GM20000 (cell line): ENCODE measurements around the gene ARHGAP45.

Experiments used
- DNase-seq: peaks from one replicate; pipeline ENCODE4 v3.0.0; 2012; ENCODE audit warnings: low spot score
- TF ChIP-seq, protein P1 (sequence below): IDR thresholded peaks from 2 replicates; pipeline ENCODE4 v1.5.1; 2012; ENCODE audit warnings: mild to moderate bottlenecking, control low read depth; ENCODE audit errors: extremely low read depth, missing control alignments

The ARHGAP45 gene

DNA sequence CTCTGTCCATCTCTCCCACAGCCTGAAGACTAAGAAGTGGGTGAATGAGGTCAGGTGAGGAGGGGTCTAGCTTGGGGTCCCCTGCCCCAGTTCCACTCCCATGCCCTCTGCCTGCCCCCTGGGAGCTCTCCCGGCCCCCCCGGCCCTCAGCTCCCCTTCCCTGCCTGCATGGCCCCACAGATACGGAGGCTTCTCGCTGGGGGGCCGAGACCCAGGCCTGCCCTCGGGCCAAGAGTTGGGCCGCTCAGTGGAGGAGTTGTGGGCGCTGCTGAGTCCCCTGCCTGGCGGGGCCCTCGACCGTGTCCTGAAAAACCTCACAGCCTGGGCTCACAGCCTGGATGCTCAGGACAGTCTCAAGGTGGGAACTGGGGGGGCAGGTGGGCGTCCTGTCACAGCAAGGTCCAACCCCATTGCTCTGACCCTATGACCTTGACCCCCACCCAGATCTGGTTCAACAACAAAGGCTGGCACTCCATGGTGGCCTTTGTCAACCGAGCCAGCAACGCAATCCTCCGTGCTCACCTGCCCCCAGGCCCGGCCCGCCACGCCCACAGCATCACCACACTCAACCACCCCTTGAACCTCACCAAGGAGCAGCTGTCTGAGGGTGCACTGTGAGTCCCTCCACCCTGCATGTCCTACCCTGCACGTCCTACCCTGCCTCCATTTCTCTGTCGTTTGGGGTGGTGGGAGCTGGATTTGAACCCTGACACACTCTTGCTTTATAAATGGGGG, 10.9 kb upstream of the ARHGAP45 start:
- TF ChIP-seq, protein P1, sequence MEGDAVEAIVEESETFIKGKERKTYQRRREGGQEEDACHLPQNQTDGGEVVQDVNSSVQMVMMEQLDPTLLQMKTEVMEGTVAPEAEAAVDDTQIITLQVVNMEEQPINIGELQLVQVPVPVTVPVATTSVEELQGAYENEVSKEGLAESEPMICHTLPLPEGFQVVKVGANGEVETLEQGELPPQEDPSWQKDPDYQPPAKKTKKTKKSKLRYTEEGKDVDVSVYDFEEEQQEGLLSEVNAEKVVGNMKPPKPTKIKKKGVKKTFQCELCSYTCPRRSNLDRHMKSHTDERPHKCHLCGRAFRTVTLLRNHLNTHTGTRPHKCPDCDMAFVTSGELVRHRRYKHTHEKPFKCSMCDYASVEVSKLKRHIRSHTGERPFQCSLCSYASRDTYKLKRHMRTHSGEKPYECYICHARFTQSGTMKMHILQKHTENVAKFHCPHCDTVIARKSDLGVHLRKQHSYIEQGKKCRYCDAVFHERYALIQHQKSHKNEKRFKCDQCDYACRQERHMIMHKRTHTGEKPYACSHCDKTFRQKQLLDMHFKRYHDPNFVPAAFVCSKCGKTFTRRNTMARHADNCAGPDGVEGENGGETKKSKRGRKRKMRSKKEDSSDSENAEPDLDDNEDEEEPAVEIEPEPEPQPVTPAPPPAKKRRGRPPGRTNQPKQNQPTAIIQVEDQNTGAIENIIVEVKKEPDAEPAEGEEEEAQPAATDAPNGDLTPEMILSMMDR = no peak
- DNase-seq = no peak

DNA sequence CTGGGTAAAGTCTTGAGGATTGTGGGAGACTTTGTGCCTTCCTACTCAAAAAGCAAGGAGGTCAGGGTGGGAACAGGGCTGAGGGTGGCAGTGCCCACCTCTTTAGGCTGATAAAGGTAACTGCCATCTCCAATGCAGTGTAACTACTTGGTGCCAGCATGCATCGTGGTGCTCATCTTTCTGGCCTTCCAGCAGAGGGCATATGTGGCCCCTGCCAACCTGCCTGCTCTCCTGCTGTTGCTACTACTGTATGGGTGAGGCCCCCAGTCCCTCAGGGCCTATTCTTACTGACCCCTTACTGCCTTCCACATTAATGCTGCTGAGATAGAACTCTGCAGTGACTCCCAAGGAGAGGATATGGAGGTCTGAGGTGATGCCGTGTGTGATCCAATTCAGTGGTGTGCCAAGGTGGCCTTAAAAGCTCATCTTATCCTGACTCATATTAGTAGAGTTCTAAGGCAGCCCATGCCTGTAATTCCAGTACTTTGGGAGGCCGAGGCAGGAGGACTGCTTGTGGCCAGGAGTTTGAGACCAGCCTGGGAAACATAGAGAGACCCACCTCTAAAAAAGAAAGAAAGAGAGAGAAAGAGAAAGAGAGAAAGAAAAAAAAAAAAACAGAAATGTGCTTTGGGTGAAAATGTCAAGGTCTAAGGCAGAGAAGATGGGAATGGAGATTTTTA, 9.7 kb upstream of the ARHGAP45 start:
- peak; percentile 63 for DNase-seq
- TF ChIP-seq, protein P1 = peak; percentile 40

DNA sequence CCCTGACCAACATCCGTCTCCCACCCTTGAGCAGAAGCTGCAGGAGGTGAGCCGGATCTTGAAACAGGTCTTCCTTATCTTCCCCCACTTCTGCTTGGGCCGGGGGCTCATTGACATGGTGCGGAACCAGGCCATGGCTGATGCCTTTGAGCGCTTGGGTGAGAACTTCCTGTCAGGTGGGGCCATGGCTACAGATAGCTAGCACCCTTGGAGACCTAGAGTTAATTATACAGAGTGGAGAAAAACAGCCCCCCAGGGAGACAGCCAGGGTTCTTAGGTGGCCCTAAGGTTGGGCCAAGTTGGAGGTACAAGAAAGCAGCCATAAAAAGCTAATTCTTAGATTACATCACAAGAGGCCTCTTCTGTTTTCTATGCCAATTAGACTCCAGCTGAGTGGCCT, 8.9 kb upstream of the ARHGAP45 start:
- TF ChIP-seq, protein P1 = no peak
- no peak for DNase-seq

DNA sequence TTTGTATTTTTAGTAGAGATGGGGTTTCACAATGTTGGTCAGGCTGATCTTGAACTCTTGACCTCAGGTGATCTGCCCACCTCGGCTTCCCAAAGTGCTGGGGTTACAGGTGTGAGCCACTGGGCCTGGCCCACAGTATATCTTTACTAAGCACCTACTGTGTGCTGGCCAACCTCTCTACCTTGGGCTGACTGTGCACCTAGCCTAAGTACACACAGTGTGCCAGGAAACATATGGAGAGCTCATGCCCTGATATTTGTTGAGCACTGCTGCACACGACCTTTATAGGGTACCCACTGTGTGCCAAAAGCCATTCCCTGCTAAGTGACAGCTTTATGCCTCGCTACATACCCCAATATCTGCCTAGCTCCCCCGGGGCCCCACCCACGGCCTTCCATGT, 6.3 kb upstream of the ARHGAP45 start:
- TF ChIP-seq, protein P1 = no peak
- DNase-seq = no peak

DNA sequence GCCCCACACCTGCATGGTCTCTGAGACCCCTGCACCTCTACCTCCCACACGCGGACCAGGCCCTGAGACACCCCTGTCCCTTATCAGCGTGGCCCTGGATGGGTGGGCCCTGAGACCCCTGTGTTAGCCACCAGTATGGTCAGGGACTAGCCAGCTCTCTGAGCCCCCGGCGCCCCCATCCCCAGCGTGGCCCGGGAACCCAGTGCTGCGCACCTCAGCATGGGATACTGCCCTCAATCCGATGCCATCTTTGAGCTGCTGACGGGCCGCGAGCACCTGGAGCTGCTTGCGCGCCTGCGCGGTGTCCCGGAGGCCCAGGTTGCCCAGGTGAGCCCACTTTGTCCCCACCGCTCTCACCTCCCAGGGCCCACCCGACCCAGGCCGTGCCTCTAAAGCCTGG, 5.0 kb upstream of the ARHGAP45 start:
- DNase-seq = no peak
- TF ChIP-seq, protein P1 = no peak

DNA sequence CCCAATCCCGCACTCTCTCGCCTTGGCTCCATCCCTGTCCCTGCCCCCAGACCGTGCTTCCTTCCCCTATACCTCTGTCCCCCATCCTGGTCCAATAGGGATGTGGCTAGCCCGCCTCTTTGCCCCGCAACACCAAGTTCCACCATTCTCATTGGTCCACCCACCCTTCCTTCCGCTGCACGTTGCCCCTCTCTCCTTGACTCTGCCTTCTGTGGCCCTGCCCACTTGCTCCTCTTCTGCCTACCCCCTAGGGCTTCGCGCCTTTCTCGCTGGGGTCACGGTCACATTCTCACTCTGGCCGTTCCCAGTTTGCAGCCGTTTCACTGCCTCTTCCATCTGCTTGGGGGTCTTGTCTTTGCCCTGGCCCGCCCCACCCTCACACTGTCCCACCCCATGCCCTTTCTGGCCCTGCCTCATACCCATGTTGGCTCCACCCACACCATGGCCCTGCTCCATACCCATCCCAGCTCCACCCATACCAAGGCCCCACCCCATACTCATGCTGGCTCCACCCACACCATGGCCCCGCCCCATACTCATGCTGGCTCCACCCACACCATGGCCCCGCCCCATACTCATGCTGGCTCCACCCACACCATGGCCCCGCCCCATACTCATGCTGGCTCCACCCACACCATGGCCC, 4.5 kb upstream of the ARHGAP45 start:
- DNase-seq = peak; percentile 75
- TF ChIP-seq, protein P1 = no peak
